HepG2 (cell line): ENCODE results near the gene ATP13A1. TPM values are rescaled to one million over a fixed set of nuclear protein-coding genes. Genes with fewer than 3 reads are reported as not detected.

Experiments used
- DR1 ChIP-seq: sonication (generic); formaldehyde crosslinking; IDR thresholded peaks from 2 replicates; pipeline ENCODE4 v1.8.0; 2021; ENCODE audit warnings: mild to moderate bottlenecking, missing genetic modification reagents, inconsistent platforms
- FOXK1 ChIP-seq: sonication (generic); formaldehyde crosslinking; IDR thresholded peaks from 2 replicates; pipeline ENCODE4 v1.4.0; 2020; ENCODE audit warnings: low read depth, missing genetic modification reagents, borderline replicate concordance
- MTA3 ChIP-seq: sonication (generic); formaldehyde crosslinking; IDR thresholded peaks from 2 replicates; pipeline ENCODE4 v1.4.0; 2020; ENCODE audit warnings: missing genetic modification reagents
- RARG ChIP-seq: sonication (generic); formaldehyde crosslinking; IDR thresholded peaks from 2 replicates; pipeline ENCODE4 v1.4.0; 2020; ENCODE audit warnings: low read depth, mild to moderate bottlenecking, missing genetic modification reagents
- TBX2 ChIP-seq: sonication (generic); formaldehyde crosslinking; IDR thresholded peaks from 2 replicates; pipeline ENCODE4 v1.5.0; 2020; ENCODE audit warnings: missing genetic modification reagents, mild to moderate bottlenecking, borderline replicate concordance
- TOE1 ChIP-seq: sonication (generic); formaldehyde crosslinking; IDR thresholded peaks from 2 replicates; pipeline ENCODE4 v1.4.0; 2020; ENCODE audit warnings: mild to moderate bottlenecking, missing genetic modification reagents
- ZNF441 ChIP-seq: sonication (generic); formaldehyde crosslinking; IDR thresholded peaks from 2 replicates; pipeline ENCODE4 v1.7.0; 2021; ENCODE audit warnings: missing genetic modification reagents, borderline replicate concordance
- polyA plus RNA-seq, 8 experiments: library from polyadenylated mRNA; depleted of rRNA in 3 of 8; stranded (reverse) in 7 of 8; unstranded in 1 of 8; fragments of >200 nt; fragmentation: Illumina TruSeq in 4 of 8; extraction: Trizol in 4 of 8; gene quantifications; 2 replicates each; pipeline versions ENCODE4 v1.2.1 to v1.2.3, GENCODE V29; 2011 to 2016; ENCODE audit warnings: low read depth in 4 of 8, missing spikeins in 1 of 8, mixed read lengths in 1 of 8; ENCODE audit not compliant: insufficient read depth in 1 of 8
- total RNA-seq, 5 experiments: library from RNA; depleted of rRNA; stranded (reverse); fragments of >200 nt; fragmentation: Illumina TruSeq; extraction: Trizol; gene quantifications; 2 replicates each; pipeline ENCODE4 v1.2.3, GENCODE V29; 2016; ENCODE audit warnings: low read depth in 1 of 5
- TF ChIP-seq, protein P1 (sequence below): sonication (generic); formaldehyde crosslinking; IDR thresholded peaks from 2 replicates; pipeline ENCODE4 v1.4.0; 2020; ENCODE audit warnings: mild to moderate bottlenecking, missing genetic modification reagents, borderline replicate concordance
- TF ChIP-seq, protein P2 (sequence below): sonication (generic); formaldehyde crosslinking; IDR thresholded peaks from 2 replicates; pipeline ENCODE4 v1.4.0; 2020; ENCODE audit warnings: missing genetic modification reagents
- TF ChIP-seq, protein P3 (sequence below), 2 experiments: sonication (generic) in 1 of 2; formaldehyde crosslinking in 1 of 2; IDR thresholded peaks; 2 replicates each; pipeline versions ENCODE4 v1.4.0 to v1.6.1; 2018 to 2020; ENCODE audit warnings: missing genetic modification reagents in 2 of 2, borderline replicate concordance in 1 of 2, low read depth in 1 of 2, mild to moderate bottlenecking in 1 of 2, missing biosample characterization in 1 of 2
- TF ChIP-seq, protein P4 (sequence below): sonication (generic); formaldehyde crosslinking; IDR thresholded peaks from 2 replicates; pipeline ENCODE4 v1.4.0; 2020; ENCODE audit warnings: low read depth, missing genetic modification reagents
- TF ChIP-seq, protein P5 (sequence below): sonication (generic); formaldehyde crosslinking; IDR thresholded peaks from 2 replicates; pipeline ENCODE4 v1.8.1; 2023; ENCODE audit warnings: missing genetic modification reagents, mild to moderate bottlenecking, borderline replicate concordance
- TF ChIP-seq, protein P6 (sequence below): IDR thresholded peaks from 2 replicates; pipeline ENCODE4 v1.6.1; 2016; ENCODE audit warnings: missing compliant biosample characterization, missing genetic modification reagents, borderline replicate concordance

ATP13A1 gene
- total and polyA plus RNA-seq, 2 of the 13 experiments (the other 11 are each of a cell fraction or from before 2014, with no cell fraction given): 23.2 to 41.7 TPM

DNA sequence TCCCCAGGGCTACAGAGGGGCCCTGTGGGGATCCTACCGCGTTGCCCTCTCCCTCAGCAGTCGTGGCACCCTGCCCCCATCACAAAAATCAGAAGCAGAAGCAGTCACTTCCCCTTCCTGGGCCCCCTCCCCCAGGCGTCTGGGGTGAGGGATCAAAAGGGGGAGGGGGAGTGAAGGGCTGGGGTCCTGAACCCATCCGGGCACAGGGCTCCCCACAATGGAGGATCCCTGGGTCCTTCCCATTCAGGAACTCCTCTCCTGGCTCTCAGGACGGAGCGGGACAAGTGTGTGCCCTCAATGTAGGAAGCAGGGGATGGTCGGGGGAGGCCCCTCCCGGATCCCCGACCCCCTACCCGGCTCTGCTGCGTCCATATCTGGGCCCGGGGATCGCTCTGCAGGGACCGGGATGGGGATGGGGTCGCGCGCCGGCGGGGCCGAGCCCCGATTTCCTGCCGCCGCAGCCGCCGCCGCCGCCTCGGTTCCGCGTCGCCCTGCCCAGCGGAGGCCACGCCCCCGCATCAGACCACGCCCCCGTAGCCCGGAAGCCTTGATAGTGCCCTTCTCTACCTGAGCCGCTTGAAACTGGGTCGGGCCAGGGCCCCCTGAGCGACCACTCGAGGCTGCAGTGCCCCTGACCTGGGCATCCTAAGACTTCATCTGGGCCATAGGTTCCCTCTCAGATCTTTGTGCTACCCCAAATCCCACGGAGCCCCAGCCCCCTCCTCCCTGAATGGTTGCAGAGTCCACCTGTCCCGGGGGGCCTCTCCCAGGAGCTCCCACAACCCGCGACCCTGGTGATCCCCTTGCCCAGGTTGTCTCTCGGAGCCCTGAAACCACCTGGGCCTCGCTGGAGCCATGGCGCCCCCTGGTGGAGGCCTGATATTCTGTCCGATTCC is 20.1 kb downstream of the ATP13A1 start, which contains the start of gene GMIP (continued):
- TF ChIP-seq, protein P1, sequence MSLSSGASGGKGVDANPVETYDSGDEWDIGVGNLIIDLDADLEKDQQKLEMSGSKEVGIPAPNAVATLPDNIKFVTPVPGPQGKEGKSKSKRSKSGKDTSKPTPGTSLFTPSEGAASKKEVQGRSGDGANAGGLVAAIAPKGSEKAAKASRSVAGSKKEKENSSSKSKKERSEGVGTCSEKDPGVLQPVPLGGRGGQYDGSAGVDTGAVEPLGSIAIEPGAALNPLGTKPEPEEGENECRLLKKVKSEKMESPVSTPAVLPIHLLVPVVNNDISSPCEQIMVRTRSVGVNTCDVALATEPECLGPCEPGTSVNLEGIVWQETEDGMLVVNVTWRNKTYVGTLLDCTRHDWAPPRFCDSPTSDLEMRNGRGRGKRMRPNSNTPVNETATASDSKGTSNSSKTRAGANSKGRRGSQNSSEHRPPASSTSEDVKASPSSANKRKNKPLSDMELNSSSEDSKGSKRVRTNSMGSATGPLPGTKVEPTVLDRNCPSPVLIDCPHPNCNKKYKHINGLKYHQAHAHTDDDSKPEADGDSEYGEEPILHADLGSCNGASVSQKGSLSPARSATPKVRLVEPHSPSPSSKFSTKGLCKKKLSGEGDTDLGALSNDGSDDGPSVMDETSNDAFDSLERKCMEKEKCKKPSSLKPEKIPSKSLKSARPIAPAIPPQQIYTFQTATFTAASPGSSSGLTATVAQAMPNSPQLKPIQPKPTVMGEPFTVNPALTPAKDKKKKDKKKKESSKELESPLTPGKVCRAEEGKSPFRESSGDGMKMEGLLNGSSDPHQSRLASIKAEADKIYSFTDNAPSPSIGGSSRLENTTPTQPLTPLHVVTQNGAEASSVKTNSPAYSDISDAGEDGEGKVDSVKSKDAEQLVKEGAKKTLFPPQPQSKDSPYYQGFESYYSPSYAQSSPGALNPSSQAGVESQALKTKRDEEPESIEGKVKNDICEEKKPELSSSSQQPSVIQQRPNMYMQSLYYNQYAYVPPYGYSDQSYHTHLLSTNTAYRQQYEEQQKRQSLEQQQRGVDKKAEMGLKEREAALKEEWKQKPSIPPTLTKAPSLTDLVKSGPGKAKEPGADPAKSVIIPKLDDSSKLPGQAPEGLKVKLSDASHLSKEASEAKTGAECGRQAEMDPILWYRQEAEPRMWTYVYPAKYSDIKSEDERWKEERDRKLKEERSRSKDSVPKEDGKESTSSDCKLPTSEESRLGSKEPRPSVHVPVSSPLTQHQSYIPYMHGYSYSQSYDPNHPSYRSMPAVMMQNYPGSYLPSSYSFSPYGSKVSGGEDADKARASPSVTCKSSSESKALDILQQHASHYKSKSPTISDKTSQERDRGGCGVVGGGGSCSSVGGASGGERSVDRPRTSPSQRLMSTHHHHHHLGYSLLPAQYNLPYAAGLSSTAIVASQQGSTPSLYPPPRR (CRISPR knock-in tag): no peak
- TF ChIP-seq MTA3 (CRISPR knock-in tag): no peak
- TF ChIP-seq, protein P2, sequence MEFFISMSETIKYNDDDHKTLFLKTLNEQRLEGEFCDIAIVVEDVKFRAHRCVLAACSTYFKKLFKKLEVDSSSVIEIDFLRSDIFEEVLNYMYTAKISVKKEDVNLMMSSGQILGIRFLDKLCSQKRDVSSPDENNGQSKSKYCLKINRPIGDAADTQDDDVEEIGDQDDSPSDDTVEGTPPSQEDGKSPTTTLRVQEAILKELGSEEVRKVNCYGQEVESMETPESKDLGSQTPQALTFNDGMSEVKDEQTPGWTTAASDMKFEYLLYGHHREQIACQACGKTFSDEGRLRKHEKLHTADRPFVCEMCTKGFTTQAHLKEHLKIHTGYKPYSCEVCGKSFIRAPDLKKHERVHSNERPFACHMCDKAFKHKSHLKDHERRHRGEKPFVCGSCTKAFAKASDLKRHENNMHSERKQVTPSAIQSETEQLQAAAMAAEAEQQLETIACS (CRISPR knock-in tag): 0 out of 2 replicates have a peak, but pooled peaks have one; percentile 47
- no peak for TF ChIP-seq FOXK1 (CRISPR knock-in tag)
- TF ChIP-seq TOE1: no peak
- no peak for TF ChIP-seq RARG
- TF ChIP-seq, protein P3, sequence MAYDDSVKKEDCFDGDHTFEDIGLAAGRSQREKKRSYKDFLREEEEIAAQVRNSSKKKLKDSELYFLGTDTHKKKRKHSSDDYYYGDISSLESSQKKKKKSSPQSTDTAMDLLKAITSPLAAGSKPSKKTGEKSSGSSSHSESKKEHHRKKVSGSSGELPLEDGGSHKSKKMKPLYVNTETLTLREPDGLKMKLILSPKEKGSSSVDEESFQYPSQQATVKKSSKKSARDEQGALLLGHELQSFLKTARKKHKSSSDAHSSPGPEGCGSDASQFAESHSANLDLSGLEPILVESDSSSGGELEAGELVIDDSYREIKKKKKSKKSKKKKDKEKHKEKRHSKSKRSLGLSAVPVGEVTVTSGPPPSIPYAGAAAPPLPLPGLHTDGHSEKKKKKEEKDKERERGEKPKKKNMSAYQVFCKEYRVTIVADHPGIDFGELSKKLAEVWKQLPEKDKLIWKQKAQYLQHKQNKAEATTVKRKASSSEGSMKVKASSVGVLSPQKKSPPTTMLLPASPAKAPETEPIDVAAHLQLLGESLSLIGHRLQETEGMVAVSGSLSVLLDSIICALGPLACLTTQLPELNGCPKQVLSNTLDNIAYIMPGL (CRISPR knock-in tag; IDR thresholded peaks at IDR 0.05; ENCODE audit: borderline replicate concordance in 1 of 2, low read depth in 1 of 2): peak; percentile 46 to 75; a peak in 3 of 4 replicates
- TF ChIP-seq, protein P4, sequence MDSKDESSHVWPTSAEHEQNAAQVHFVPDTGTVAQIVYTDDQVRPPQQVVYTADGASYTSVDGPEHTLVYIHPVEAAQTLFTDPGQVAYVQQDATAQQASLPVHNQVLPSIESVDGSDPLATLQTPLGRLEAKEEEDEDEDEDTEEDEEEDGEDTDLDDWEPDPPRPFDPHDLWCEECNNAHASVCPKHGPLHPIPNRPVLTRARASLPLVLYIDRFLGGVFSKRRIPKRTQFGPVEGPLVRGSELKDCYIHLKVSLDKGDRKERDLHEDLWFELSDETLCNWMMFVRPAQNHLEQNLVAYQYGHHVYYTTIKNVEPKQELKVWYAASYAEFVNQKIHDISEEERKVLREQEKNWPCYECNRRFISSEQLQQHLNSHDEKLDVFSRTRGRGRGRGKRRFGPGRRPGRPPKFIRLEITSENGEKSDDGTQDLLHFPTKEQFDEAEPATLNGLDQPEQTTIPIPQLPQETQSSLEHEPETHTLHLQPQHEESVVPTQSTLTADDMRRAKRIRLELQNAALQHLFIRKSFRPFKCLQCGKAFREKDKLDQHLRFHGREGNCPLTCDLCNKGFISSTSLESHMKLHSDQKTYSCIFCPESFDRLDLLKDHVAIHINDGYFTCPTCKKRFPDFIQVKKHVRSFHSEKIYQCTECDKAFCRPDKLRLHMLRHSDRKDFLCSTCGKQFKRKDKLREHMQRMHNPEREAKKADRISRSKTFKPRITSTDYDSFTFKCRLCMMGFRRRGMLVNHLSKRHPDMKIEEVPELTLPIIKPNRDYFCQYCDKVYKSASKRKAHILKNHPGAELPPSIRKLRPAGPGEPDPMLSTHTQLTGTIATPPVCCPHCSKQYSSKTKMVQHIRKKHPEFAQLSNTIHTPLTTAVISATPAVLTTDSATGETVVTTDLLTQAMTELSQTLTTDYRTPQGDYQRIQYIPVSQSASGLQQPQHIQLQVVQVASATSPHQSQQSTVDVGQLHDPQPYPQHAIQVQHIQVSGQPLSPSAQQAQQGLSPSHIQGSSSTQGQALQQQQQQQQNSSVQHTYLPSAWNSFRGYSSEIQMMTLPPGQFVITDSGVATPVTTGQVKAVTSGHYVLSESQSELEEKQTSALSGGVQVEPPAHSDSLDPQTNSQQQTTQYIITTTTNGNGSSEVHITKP (CRISPR knock-in tag): no peak
- TF ChIP-seq, protein P5, sequence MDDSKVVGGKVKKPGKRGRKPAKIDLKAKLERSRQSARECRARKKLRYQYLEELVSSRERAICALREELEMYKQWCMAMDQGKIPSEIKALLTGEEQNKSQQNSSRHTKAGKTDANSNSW (CRISPR knock-in tag): no peak
- TF ChIP-seq ZNF441 (CRISPR knock-in tag): no peak
- TF ChIP-seq TBX2 (CRISPR knock-in tag): no peak
- TF ChIP-seq, protein P6, sequence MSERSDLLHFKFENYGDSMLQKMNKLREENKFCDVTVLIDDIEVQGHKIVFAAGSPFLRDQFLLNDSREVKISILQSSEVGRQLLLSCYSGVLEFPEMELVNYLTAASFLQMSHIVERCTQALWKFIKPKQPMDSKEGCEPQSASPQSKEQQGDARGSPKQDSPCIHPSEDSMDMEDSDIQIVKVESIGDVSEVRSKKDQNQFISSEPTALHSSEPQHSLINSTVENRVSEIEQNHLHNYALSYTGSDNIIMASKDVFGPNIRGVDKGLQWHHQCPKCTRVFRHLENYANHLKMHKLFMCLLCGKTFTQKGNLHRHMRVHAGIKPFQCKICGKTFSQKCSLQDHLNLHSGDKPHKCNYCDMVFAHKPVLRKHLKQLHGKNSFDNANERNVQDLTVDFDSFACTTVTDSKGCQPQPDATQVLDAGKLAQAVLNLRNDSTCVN (CRISPR knock-in tag): no peak
- no peak for TF ChIP-seq DR1 (CRISPR knock-in tag)
